ENCODE measurements around the gene CES2. TPM values are rescaled to one million over a fixed set of nuclear protein-coding genes. Genes with fewer than 3 reads are reported as not detected.

Gene CES2
- total and polyA plus RNA-seq, 2 of the 8 experiments (the other 6 are each of a cell fraction or from before 2014, with no cell fraction given) = 8.6 to 14.7 TPM

DNA sequence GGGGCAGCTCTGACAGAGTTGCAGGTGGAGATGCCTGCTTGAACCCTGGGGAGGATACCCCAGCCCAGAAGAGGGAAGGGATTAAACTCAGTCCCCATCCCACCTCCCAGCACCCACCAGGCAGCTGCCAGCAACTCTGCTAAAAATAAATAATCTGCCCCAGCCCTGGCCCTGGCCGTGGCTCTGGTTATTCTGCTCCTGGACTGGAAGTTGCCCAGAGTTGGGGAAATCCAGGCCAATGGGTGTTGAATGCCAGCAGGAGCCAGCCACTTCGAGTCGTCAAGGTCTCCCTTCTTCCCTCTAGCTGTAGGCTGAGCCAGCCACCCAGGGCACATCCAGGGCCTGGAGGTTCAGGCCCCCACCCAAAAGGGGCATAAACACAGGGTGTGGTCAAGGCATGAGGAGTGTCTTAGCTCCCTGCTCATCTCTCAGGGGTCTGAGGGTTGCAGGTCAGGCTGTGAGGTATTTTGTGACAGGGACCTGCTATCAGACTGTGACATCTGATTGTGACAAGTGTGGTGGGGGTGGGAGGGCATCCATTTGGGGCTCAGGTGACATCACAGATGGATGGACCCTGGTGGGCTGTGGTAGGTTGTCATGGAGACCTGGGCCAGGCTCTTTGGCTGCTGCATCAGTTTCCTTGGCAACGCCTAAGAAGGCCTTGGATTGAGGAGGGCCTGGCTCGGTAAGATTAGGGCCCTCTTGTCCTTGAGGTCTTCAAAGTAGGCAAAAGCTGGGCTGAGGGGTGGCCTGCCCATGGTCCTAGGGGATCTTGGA is 9.0 kb upstream of the CES2 start:
- Histone ChIP-seq H3K56ac (replicated peaks; ENCODE audit: insufficient read length, low read depth, low read length) (no peak overlapping the region), H3K9me3 (ENCODE audit: insufficient read depth in 2 of 2, low read depth in 1 of 2, low read length in 1 of 2) (no peaks in the 10 kb centered on the region), H3K4me3 (ENCODE audit: extremely low read depth in 1 of 4, insufficient read depth in 2 of 4, low read depth in 3 of 4, low read length in 4 of 4) (no peak overlapping the region), H3K36me3 (ENCODE audit: control insufficient read depth in 2 of 4, insufficient read depth in 4 of 4, low read length in 3 of 4) (no peaks in the 10 kb centered on the region; a peak in 1 of 8 replicates), H4K91ac (replicated peaks; ENCODE audit: insufficient read length, low read length) (no peak overlapping the region), H3K4me1 (replicated peaks in 1 of 4; ENCODE audit: control insufficient read depth in 3 of 4, insufficient read depth in 4 of 4, low read length in 3 of 4) (peaks cover 0 to 8% (median under 1%) of the 10 kb centered on the region in 4 experiments; a peak in 4 of 7 replicates), H2AK5ac (ENCODE audit: low read depth, low read length) (no peak overlapping the region), H3K9ac (replicated peaks in 1 of 4; ENCODE audit: extremely low read depth in 1 of 4, low read depth in 3 of 4, low read length in 3 of 4) (no peak overlapping the region), H3K27me3 (replicated peaks in 1 of 4; ENCODE audit: control insufficient read depth in 3 of 4, extremely low read depth in 1 of 4, insufficient read depth in 3 of 4, low read length in 3 of 4) (peaks cover 14 to 41% (median 35%) of the 10 kb centered on the region in 4 experiments; a peak in 6 of 7 replicates), H3K4me2 (ENCODE audit: insufficient read depth in 1 of 2, low read depth in 2 of 2, low read length in 2 of 2) (no peak overlapping the region; a peak in 1 of 4 replicates), H2BK5ac (ENCODE audit: low read depth, low read length) (no peak overlapping the region), H4K20me1 (replicated peaks in 1 of 2; ENCODE audit: control insufficient read depth in 1 of 2, insufficient read depth in 2 of 2, low read length in 2 of 2) (no peaks in the 10 kb centered on the region), H3K79me1 (ENCODE audit: low read depth, low read length) (peaks cover 2% of the 10 kb centered on the region; the same call in 1 of the 2 replicates), H2BK120ac (replicated peaks; ENCODE audit: low read depth, low read length) (no peak overlapping the region), H3K23me2 (ENCODE audit: low read depth, low read length) (peaks cover 4% of the 10 kb centered on the region; the same call in 1 of the 2 replicates), H3K4ac (replicated peaks; ENCODE audit: insufficient read length, low read depth, low read length) (no peak overlapping the region), H2BK20ac (ENCODE audit: low read length) (no peak overlapping the region), H3K23ac (ENCODE audit: insufficient read length) (no peak overlapping the region), H4K8ac (ENCODE audit: extremely low read depth, insufficient read depth, low read length) (no peak overlapping the region; the same call in 1 of the 2 replicates), H3K18ac (ENCODE audit: extremely low read depth, low read length) (no peak overlapping the region), H2AFZ (ENCODE audit: low read length) (no peak overlapping the region), H3K79me2 (ENCODE audit: control insufficient read depth in 1 of 2, insufficient read depth in 2 of 2, low read length in 2 of 2) (no peaks in the 10 kb centered on the region), H3K27ac (ENCODE audit: low read depth, low read length) (no peak overlapping the region), H3K14ac (ENCODE audit: insufficient read length) (no peak overlapping the region), H2BK12ac (ENCODE audit: low read depth, low read length) (no peak overlapping the region), H2BK15ac (ENCODE audit: low read length) (no peak overlapping the region), H4K5ac (ENCODE audit: insufficient read length, low read depth, low read length) (no peak overlapping the region)
- POLR2A ChIA-PET (ENCODE audit: partially characterized antibody) = interaction anchor here (1.2 to 2.3 kb wide), 4 partner anchors 31 to 96 kb away, joined by 3 to 7 read pairs (median 4); partner anchors contain the start of genes NAE1 and PDP2
- DNase-seq (ENCODE audit: low read depth in 1 of 2, low spot score in 2 of 2) (no peak), FAIRE-seq (no peak)
- CTCF ChIA-PET (ENCODE audit: partially characterized antibody) = interaction anchor here (0.8 to 27.5 kb wide), 5 partner anchors 17 to 275 kb away, joined by 3 to 1009 read pairs (median 3); partner anchors contain the start of genes CDH16 and PDP2
- 86% methylated on average over 4 of the region's 5 CpGs; no CpG with 5 or more reads in 1 of the 2 experiments for WGBS, 2 experiments (ENCODE audit: extremely low coverage in 1 of 2, insufficient coverage in 1 of 2, insufficient read length in 1 of 2, insufficient replicate concordance in 2 of 2, low coverage in 1 of 2, low lambda C conversion rate in 2 of 2, missing lambda C conversion rate in 1 of 2)
- TF ChIP-seq FOSL1 (IDR thresholded peaks at IDR 0.05; ENCODE audit: insufficient read depth, low read depth, low read length) (no peak), HDAC2 (IDR thresholded peaks at IDR 0.05; ENCODE audit: borderline replicate concordance in 1 of 2, low read depth in 2 of 2, low read length in 2 of 2) (no peak), SAP30 (IDR thresholded peaks at IDR 0.05; ENCODE audit: insufficient read depth, insufficient replicate concordance, low read length) (no peak), NANOG (IDR thresholded peaks at IDR 0.05; ENCODE audit: insufficient read depth, low read depth, low read length, poor library complexity, severe bottlenecking) (no peak), SIX5 (IDR thresholded peaks at IDR 0.05; ENCODE audit: low read depth, low read length) (no peak), YY1 (IDR thresholded peaks at IDR 0.05; ENCODE audit: low read depth, low read length) (no peak), SRF (IDR thresholded peaks at IDR 0.05; ENCODE audit: low read depth, low read length) (no peak)
- TF ChIP-seq, protein P1, sequence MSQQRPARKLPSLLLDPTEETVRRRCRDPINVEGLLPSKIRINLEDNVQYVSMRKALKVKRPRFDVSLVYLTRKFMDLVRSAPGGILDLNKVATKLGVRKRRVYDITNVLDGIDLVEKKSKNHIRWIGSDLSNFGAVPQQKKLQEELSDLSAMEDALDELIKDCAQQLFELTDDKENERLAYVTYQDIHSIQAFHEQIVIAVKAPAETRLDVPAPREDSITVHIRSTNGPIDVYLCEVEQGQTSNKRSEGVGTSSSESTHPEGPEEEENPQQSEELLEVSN (IDR thresholded peaks at IDR 0.05) = no peak
- TF ChIP-seq, protein P2, sequence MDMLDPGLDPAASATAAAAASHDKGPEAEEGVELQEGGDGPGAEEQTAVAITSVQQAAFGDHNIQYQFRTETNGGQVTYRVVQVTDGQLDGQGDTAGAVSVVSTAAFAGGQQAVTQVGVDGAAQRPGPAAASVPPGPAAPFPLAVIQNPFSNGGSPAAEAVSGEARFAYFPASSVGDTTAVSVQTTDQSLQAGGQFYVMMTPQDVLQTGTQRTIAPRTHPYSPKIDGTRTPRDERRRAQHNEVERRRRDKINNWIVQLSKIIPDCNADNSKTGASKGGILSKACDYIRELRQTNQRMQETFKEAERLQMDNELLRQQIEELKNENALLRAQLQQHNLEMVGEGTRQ (IDR thresholded peaks at IDR 0.05; ENCODE audit: low read length) = no peak

All from H1 (cell line).